Kidney epithelial cell (primary cell): ENCODE measurements around the gene AKT1S1. TPM values are rescaled to one million over a fixed set of nuclear protein-coding genes. Genes with fewer than 3 reads are reported as not detected.

Source experiments
- DNase-seq: peaks from one replicate; pipeline ENCODE4 v3.0.0-alpha.2; 2010; ENCODE audit warnings: low read depth
- H3K27me3 ChIP-seq: 2 replicates; pipeline ENCODE4 v1.6.0; 2011; ENCODE audit warnings: low read length; ENCODE audit not compliant: control insufficient read depth, insufficient read depth
- H3K36me3 ChIP-seq: 2 replicates; pipeline ENCODE4 v1.5.1; 2011; ENCODE audit warnings: low read length; ENCODE audit not compliant: control insufficient read depth, insufficient read depth
- H3K4me3 ChIP-seq: 2 replicates; pipeline ENCODE4 v1.5.1; 2011; ENCODE audit warnings: low read depth, mild to moderate bottlenecking, control low read depth, low read length
- total RNA-seq: library from RNA; depleted of rRNA; stranded (reverse); fragments of >200 nt; gene quantifications from 2 replicates; pipeline ENCODE4 v1.2.3, GENCODE V29; 2015
- TF ChIP-seq, protein P1 (sequence below): IDR thresholded peaks from 2 replicates; pipeline ENCODE4 v1.5.1; 2011; ENCODE audit warnings: mild to moderate bottlenecking, moderate library complexity, low read length, control low read depth, inconsistent platforms; ENCODE audit not compliant: insufficient read depth, poor library complexity, severe bottlenecking

AKT1S1 gene
- total RNA-seq, 1 donor from 2014 or later = 23.2 TPM

DNA sequence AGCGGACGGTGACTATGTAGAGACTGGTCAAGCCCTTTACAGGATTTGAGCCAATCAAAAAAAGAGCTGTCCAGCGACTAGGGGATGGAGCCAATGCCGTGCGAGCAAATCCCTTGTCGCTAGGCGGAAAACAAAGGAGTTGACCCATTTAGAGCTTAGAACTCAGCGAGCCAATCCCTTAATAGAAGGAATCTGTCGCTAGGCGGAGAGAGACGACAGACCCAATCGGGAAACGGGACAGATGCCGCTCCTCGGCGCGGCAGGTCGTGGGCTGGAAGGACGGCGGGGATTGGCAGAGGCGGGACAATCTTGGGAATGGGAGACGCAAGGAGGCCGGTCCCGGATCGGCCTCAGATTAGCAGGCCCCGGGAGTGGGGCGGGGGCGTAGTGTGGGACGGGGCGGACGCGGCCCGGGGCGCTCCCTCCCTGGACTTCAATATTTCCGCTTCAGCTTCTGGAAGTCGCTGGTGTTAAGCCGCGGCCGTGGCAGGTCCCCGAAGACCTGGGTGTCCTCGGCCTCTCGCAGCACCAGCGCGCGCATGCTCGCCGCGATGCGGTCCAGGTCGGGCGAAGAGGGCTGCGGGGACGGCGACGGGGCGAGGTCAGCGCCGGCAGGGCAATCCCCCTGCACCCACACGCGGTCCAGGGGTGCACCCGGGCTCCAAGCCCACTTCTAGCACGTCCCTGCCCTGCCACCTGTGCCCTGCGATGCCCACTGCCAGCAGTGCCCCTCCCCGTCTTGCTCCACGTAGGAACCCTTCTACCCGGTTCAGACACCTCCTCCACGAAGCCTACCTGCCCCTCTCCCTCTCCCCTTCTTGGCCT, 7.5 kb downstream of the AKT1S1 start:
- Histone ChIP-seq H3K36me3 (peaks cover 4% of the 10 kb centered on the region), H3K4me3 (peak overlapping the region; percentile 57), H3K27me3 (no peaks in the 10 kb centered on the region)
- TF ChIP-seq, protein P1, sequence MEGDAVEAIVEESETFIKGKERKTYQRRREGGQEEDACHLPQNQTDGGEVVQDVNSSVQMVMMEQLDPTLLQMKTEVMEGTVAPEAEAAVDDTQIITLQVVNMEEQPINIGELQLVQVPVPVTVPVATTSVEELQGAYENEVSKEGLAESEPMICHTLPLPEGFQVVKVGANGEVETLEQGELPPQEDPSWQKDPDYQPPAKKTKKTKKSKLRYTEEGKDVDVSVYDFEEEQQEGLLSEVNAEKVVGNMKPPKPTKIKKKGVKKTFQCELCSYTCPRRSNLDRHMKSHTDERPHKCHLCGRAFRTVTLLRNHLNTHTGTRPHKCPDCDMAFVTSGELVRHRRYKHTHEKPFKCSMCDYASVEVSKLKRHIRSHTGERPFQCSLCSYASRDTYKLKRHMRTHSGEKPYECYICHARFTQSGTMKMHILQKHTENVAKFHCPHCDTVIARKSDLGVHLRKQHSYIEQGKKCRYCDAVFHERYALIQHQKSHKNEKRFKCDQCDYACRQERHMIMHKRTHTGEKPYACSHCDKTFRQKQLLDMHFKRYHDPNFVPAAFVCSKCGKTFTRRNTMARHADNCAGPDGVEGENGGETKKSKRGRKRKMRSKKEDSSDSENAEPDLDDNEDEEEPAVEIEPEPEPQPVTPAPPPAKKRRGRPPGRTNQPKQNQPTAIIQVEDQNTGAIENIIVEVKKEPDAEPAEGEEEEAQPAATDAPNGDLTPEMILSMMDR = no peak
- peak; percentile 99 for DNase-seq

DNA sequence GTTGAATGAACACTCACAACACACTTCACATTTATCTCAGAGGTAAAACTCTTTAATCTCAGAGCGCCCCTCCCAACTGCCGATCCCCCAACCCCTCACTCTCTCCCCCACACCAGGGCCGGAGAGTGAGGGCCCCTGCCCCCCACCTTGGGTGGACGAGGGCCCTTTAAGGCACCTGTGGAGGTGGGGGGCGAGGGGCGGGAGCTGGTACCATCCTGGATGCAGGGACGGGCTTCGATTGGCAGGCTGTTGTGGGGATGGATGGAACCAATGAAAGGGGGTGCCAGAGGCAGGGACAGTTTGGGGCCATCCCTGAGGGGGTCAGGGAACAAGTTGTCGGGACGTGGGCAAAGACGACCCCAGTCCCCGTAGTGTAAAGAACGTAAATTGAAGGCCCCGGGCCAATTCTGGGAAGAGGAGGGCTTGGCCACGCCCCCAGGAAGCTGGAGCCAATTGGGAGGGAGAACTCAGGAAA, 8.1 kb downstream of the AKT1S1 start:
- no peaks in the 10 kb centered on the region for H3K27me3 ChIP-seq
- peaks cover 5% of the 10 kb centered on the region for H3K36me3 ChIP-seq
- peak overlapping the region; percentile 32 for H3K4me3 ChIP-seq
- no peak for DNase-seq
- TF ChIP-seq, protein P1 = no peak

DNA sequence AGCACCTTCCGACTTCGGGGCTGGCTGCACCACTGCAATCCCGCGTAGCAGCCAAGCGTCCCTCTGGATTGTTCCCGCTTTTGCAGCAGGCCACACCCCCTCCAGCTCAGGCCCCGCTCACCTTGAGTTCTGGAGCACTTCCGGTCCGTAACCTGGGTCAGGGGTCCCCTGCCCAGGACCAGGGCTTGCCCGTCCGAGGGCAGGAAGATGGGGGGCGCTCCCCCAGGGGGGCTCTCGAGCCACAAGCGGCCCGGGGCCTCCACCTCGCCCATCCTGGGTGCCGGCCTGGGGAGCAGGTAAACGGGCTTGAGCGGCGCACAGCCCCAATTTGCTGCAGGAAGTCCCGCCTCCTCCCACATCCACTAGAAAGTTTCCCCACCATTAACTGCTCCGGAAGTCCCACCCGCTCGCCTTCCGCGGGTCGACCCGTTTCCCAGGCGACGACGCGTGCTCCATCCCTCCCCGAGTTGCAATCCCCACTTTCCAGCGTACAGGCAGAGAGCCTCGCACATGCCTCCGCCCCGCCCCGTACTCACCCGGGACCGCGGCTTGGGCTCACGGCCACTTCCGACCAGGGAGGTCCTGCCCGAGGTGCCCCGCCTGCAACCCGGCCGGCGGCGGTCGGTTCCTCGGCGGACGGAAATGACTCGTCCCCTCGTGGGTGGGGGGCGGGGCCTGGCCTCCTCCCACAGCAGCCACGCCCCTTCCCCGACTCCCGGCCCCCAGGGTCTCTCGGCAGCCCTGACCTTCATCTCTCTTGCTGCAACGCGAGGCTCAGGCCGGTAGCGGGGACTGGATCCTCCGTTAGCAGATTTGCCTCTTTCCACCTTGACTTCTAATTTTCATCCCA, 10.0 kb downstream of the AKT1S1 start, which contains the start of gene PNKP:
Gene PNKP, minus strand, starts transcription at position 644 of the 850 bp plus-strand sequence. Its CDS starts 372 bp downstream, at position 272.
- peak within 1 kb of the TSS; percentile 93 for H3K4me3 ChIP-seq
- H3K36me3 ChIP-seq = peaks cover 5% of the 10 kb centered on the region
- TF ChIP-seq, protein P1 = no peak
- no peaks in the 10 kb centered on the region for H3K27me3 ChIP-seq
- no peak for DNase-seq

DNA sequence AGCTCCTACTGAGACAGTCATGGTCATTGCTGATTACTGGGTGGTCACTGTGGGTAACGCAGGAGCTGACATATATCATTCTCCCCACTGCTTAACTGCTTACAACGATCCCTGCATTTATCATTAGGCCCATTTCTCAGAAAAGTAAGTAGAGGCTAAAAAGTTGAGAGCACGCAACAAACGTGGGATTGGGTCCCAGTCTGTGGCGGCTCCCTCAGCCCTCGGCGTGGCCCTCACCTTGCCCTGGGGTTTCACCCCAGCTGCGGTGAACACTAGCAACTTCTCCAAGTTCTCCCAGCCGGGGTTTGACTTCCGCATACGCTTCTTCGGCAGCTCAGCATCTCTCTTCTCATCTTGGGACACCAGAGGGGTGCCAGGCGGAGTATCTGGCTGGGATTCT, 12.3 kb downstream of the AKT1S1 start:
- no peak overlapping the region for H3K4me3 ChIP-seq
- H3K27me3 ChIP-seq = no peaks in the 10 kb centered on the region
- peaks cover 6% of the 10 kb centered on the region for H3K36me3 ChIP-seq
- TF ChIP-seq, protein P1 = no peak
- no peak for DNase-seq

DNA sequence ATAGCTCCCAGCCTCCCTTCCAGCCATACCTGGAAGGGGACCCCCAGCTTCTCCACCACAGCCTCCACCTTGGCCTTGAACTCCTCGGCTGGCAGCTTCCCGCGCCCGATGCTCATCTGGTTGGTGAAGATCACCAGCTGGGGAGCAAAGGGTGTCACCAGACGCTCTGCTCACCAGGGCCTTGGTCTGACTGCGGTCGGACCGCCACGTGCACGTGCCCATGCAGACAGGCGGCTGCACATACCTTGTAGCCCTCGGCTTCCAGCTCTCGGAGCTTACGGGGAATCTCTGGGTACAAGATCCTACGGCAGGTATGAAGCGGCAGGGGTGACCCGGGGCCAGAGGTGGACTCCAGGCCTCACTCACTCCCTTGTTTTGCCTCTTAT, 13.2 kb downstream of the AKT1S1 start:
- no peaks in the 10 kb centered on the region for H3K27me3 ChIP-seq
- peaks cover 10% of the 10 kb centered on the region for H3K36me3 ChIP-seq
- DNase-seq = no peak
- H3K4me3 ChIP-seq = no peak overlapping the region
- TF ChIP-seq, protein P1 = no peak
